ENCODE results near the gene GKN1.

Gene GKN1

DNA sequence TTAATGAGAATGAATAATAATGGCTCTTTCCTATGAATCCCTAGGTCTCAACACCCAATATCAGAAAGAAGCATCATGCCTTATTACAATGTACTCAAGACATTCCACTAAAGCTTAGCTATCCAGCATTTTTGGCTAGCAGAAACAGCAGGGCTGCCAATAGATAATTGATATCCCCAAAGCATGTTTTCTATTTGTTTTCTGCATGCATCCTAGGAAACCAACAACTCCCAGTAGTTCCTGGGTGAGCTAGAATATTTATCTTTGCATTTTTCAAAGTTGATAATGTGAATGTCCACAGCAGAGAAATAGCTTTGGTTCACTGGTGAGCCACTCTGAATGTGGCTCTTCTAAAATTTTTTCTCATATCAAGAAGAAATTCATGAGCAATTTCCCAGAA lies 32.7 kb downstream of the GKN1 start:
- no peak for DNase-seq (ENCODE audit: low read depth in 2 of 3, low spot score in 2 of 3)

DNA sequence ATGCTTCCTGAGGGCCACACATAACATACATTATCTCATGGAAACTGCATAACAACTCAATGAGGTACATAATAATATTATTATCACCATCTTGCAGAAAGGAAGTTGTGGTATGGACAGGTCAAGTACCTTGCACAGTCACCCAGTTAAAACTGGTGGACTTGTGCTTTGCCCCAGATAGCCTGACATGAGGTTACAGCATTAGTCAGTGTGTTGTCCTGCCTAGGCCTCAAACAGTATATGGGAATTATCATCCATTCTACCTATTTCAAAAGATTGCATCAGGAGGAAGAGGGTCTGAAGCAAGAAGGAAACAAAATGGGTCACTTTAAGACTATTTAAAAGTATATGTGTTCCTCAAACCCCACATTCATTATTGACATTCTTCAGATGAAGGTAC lies 33.2 kb downstream of the GKN1 start:
- no peak for DNase-seq (ENCODE audit: low read depth in 2 of 3, low spot score in 2 of 3)

DNA sequence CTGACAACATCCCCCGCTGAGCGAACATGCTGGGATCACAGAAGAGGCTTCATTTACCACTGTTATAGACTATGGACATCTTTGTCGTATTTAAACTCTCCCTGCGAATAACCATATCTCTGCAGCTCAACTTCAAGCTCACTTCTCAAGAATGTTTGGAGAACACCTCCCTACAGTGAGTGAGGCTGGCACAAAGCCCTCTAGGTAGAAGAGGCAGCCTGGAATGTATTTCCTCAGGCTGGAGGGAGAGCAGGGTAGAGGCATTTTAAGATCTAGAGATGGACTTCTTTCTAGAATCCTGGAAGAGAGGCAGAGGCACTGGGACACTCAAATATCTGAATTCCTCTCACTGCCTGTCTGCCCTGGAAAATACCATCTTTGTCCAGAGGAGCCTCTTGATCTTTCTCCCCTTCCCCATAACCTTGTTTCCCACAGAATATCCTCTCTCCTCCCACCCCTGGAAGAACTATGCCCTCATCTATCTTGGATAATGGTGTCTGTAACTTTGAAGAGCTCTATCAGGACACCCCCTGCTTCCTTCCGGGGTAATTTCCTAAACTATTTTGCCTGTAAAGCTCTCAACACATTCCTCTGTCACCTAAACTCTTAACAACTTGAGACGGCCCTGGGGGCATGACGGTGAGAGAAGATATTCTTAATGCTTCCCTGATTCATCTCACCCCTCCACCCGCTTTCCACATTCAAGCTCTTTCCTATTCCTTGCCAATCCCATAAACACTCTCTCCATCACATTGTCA lies 36.2 kb downstream of the GKN1 start:
- no peak for DNase-seq (ENCODE audit: low read depth in 2 of 3, low spot score in 2 of 3)

DNA sequence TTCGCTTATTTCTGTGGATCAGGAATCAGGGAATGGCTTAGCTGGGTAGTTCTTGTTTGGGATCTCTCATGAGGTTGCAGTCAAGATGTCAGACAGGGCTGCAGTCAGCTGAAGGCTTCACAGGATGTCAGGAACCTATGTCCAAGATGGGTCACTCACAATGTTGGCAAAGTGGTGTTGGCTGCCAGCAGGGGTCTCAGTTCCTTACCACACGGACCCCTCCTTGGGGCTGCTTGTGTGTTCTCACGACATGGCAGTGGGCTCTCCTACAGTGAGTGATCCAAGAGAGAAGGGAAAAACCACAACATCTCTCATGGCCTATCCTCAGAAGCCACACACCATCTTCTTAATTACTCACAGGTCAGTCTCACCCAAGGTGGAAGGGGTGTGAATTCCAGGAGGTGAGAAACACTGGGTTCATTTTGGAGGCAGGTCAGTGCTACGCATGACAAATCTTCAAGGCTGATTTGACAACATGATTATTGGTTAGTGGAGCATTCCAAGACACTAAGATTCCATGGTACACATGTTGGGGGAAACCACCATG lies 37.2 kb downstream of the GKN1 start:
- DNase-seq (ENCODE audit: low read depth in 2 of 3, low spot score in 2 of 3): no peak

DNA sequence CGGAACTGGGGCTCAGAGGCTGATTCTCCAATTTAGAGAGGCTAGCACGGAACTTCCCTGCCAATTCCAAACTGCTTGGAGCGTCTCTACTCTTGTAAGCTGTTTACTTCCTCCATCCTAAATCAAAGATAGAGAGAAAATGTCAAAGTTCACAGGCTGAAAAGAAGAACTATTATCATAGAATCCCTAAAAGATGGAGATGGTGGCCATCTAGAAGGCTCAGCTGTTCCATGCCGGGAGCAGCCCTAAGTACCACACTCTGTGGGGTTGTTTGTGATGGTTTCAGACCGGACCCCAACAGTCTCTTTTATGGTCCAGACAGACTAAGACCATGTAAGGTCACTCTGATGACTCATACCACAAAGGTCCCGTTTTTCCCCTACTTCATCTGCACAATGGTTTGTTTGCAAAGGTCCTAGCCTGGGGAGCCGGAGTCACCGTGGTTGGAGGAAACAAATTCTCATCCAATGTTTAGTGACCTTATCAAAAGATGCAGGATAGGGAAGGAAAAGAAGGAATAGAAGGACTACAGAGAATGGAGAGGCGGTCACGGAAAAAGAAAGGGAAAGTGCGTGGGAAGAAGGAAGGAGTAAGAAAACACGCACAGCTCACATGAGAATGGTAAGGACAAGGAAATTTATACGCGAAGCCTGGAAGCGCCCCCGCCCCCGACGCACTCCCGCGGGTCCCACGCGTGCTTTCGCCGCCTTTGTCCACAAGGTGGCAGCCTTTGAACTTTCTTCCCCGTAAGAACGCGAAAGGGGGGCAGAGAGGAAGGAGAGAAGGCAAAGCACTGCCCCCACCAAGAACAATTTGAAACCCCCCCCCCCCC lies 38.1 kb downstream of the GKN1 start:
- DNase-seq (ENCODE audit: low read depth in 2 of 3, low spot score in 2 of 3): peak in 1 of 3 experiments; percentile 21

DNA sequence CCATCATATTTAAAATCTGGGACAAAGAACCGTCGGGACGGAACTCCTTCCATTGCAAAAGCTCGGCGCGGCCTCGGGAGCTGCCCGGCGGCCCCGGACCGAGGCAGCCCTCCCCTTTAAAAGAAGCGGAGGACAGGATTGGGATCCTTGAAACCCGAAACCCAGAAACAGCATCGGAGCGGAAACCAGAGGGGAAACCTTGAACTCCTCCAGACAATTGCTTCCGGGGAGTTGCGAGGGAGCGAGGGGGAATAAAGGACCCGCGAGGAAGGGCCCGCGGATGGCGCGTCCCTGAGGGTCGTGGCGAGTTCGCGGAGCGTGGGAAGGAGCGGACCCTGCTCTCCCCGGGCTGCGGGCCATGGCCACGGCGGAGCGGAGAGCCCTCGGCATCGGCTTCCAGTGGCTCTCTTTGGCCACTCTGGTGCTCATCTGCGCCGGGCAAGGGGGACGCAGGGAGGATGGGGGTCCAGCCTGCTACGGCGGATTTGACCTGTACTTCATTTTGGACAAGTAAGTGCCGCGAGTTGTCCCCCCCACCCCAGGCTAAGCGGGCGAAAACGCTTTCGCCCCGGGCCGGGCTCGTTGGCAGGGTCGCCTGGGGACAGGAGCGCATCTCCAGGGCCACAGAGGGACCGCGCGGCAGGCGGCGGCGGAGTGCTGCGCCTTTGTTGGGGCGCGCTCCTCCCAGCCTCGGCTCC lies 38.9 kb downstream of the GKN1 start, which contains the start of gene ANTXR1:
Gene ANTXR1, plus strand, starts transcription at position 38 of the 698 bp plus-strand sequence. Its CDS starts 321 bp downstream, at position 359.
- DNase-seq (ENCODE audit: low read depth in 2 of 3, low spot score in 2 of 3): no peak

DNA sequence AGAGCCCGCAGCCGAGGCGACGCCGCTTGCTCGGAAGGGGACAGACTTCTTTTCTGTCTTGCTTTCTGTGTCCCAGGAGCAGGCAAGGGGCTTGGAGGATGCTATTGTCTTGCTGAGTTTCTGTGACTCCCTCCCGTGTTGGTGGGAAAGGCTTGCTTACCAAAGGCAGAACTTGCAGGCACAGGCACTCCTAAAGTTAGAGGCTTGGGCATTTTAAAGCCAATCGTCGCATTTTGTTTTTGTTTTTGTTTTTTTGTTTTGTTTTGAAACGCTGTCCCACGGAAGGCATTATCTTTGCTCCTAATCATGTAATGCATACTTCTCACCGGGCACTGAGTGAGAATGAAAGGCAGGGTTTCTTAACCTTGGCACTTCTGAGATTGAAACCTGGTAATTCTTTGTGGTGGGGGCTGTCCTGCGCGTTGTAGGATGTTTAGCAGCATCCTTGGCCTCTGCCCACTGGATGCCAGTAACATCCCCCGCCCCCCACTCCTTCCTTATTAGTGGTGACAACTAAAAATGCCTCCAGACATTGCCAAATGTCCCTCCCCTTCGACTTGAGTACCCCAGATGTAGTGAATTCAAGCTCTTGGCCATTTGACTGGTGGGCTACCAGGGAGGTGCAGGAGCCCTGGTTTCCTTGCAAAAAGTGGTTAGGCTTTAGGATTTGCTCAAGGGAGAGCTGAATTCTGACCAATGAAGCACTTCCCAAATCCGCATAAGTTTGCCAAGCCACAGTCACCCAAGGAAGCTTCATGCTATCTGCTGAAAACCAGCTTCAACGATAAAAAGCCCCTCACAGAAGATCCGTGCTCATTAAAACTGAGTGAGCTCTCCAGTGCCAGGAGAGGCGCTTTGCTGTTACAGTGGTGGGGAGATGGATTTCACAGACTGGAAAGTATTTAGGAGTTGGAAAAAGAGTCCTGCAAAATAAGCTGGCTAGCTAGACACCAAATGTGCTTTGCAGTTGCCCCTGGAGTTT lies 39.7 kb downstream of the GKN1 start:
- DNase-seq (ENCODE audit: low read depth in 2 of 3, low spot score in 2 of 3): no peak

DNA sequence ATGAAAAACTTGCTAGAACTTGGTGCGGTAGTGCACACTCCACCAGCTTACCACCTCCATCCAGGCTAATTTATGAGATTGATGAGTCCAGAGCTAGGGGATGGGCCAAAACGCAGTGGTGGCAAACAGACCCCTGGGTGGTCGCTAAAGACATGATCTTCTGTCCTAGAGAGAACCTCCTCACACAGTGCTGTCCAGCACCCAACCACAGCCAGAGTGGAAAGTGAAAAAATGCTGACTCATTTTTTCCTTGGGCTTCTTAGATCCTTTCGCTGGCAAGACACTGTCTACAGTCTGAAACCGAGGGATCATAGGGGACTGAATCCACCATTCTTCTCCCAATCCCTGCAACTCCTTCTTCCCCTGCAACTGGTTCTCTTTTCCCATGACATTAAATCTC lies 42.6 kb downstream of the GKN1 start:
- DNase-seq (ENCODE audit: low read depth in 2 of 3, low spot score in 2 of 3): no peak

DNA sequence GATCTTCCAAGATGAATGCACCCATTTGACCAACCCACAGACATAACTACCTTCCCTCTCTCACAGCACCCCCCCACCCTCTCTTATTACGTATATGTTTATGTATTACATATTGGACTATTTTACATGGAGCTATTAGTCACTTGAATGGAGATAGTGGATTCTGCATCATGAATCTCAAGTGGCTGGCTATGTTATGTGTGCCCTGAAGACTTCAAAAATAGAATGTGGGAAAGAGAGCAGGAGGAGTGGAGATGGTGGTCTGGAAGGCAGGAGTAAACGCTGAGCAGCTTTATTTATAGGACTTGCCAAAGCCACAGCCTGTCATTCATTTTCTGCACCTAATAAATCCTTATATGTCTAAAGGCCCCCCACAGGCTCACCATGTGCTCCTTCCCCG lies 43.4 kb downstream of the GKN1 start:
- DNase-seq (ENCODE audit: low read depth in 2 of 3, low spot score in 2 of 3): no peak

DNA sequence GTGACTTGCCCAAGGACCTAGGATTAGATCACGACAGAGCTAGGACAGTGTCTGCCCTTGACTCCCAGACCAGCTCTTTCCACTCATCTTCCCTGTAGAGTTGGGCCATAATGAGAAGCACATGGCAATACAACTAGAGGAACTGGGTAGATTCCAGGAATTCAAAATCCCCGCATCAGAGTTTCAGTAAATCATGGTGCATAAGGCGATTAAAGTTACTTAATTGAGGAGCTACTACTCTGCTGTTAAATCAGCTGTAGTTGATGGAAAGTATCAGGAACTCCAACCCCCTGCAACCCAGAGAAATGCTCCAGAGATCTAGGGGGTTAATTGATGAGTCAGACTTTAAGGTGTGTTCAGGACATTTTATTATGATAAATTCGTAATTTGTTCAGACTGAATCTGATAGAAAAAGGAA lies 44.3 kb downstream of the GKN1 start:
- DNase-seq (ENCODE audit: low read depth in 2 of 3, low spot score in 2 of 3): no peak

DNA sequence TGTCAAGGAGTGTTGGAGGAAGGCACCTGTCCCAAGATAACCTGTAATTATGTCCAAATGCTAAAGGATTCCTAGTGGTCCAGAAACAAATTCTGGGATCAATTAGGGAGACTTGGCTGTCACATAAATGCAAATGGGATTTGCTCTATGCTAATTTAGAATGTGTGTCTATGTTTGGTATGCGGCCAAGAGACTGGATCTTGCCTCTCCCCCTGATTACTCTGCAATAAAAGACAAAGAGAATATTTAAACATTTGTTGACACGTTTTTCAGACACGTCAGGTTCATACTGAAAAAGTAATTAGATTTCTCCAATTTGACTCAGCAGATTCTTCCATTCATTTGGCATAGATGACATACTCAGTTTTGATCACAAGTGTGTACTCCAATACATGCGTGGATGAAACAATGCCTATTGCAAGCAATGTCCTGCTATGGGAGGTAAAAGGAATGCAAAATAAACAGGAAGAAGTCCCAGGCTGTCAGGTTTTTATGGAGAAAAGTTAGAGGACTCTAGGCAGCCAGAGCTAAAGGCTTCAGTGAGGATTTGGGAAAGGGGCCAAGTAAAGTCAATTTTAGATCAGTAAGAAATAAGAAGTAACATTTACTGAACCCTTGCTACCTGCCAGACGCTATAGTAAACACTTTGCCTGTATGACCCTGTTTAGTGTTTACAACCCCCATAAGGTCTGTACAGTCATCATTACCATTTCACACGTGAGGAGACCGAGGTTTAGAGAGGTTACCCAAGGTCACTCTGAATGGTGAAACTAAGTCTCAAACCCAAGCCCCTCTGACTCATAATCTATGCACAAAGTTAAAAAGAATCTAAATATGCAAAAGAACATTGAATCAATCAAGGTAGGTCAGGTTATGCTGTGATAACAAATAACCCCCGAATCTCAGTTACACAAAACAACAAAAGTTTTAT lies 46.3 kb downstream of the GKN1 start:
- no peak for DNase-seq (ENCODE audit: low read depth in 2 of 3, low spot score in 2 of 3)

DNA sequence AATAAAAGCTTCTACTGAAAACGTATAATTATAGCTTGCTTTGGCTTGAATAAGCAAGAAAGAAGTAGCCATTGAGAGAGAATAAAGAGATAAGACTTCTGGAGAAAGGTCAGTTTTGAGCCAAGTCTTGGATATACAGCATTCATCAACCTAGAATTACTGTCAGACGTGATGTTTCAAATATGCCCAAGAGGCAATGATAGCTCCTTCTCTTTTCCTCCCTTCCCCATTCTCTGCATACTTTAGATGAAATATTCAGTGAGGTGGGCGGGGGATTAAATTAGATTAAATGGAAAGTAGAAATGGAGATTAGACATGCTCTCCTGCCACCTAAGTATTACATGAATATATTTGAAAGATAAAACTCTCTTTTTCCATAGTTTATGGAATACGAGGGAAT lies 47.3 kb downstream of the GKN1 start:
- no peak for DNase-seq (ENCODE audit: low read depth in 2 of 3, low spot score in 2 of 3)

DNA sequence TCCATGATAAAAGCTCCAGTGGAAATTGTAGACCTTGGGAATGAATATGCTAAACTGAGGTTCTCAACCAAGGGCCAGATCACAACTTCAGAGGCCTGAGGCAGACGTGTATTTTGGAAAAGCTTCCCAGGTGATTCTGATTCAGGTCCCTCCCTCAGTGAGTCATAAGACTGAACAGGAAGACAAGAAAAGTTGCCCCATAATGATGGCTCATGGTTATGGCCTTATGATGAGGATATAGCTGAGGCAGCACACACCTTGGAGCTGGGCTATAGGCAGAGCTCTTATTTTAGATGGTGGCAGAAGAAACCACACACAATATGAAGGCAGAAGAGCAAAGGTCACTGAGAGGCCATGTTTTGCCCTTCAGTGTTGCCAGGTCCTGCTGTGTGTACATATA lies 48.1 kb downstream of the GKN1 start:
- DNase-seq (ENCODE audit: low read depth in 2 of 3, low spot score in 2 of 3): no peak

DNA sequence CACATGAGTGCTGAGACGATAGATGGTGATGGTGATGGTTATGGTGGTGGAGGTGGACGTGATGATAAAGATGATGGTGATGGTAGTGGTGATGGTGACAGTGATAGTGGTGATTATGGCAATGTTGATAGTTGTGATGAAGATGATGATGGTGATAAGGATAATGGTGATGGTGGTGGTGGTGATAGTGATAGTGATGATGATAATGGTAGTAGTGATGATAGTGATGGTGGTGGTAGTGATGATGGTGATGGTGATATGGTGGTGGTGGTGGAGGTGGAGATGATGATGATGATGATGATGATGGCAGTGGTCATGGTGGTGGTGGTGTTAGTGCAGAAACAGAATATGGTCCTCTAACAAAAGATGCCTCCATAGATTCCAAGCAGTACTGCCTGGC lies 48.8 kb downstream of the GKN1 start:
- DNase-seq (ENCODE audit: low read depth in 2 of 3, low spot score in 2 of 3): no peak

DNA sequence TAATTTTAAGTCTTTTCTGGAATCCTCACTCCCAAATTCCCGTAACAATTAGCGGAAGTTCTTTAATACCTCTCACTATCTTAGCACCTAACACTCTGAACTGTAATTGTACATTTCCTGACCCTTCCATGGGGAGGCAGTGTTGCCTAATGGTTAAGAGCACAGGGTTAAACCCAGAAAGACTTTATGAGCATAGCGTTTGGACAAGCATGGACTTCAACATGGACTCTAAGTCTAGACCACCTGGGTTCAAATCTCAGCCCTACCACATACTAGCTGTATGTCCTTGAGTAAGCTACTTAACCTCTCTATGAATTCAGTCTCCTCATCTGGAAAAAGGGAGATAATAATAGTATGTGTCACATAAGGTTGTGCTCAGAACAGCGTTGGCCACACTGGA lies 51.6 kb downstream of the GKN1 start:
- DNase-seq (ENCODE audit: low read depth in 2 of 3, low spot score in 2 of 3): no peak

DNA sequence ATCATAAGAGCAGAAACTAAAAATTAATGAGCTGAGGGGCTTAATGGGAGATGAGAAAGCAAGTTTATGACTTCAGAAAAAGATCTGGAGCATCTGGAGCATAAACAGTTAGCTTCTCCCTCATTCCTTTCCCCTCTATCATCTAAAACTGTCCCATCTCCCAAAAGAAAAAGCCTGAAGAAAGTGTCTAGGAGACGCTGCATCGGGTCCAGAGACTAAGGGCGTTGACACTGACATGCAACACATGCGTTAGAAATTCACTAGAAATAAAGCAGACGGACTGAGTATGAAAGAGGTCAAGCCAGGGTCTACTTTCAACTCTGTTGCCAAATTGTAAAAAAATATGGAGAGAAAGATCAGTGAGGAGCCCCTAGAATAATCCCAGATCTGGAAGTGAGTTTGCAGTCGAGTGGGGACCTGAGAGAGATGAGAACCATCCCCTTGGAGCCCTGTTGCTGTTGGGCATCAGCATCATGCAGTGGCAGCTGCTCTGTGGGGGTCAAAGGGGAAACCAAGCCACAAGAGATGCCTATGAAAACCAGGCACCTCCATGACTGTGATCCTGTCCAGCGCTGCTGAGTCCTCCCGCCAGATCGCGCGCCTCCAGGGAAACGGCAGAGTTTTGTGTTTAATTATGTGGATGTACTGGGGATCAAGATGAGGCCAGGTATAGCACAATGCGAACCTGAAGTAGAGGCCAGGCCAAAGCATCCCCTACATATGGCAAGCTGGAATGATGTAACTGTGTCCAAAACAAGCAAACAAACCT lies 52.4 kb downstream of the GKN1 start:
- DNase-seq (ENCODE audit: low read depth in 2 of 3, low spot score in 2 of 3): no peak

Data from activated CD8-positive, alpha-beta memory T cell treated with anti-CD3 and anti-CD28 coated beads for 48 hours (primary cell).